ENCODE data around the gene GSN. TPM values are rescaled to one million over a fixed set of nuclear protein-coding genes. Genes with fewer than 3 reads are reported as not detected.

Gene GSN
- total RNA-seq, 1 donor from 2014 or later, result 72.1 TPM

DNA sequence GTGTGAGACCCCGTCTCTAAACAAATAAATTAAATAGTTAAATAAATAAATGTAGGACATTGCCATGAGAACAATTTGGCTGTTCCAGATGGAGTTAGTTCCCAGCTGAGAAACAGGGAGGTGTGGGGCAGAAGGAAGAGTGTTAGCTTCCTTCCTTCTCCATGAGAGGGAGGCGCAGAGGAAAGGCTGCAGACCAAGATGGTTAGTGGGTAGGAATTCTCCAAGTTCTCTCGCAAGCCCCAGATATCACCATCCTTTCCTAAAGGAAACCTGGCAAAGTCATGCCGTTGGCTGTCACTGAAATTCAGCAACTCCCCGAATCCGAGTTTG, 33.2 kb upstream of the GSN start:
- peaks cover 4% of the 10 kb centered on the region for H3K27me3 ChIP-seq
- H3K79me2 ChIP-seq (ENCODE audit: low read depth), result no peaks in the 10 kb centered on the region
- no peak overlapping the region for H3K27ac Mint-ChIP-seq
- peaks cover 13% of the 10 kb centered on the region for H3K4me1 Mint-ChIP-seq
- peaks cover 11% of the 10 kb centered on the region for H3K4me1 ChIP-seq
- no peak for DNase-seq (ENCODE audit: low spot score)
- H3K27me3 Mint-ChIP-seq (ENCODE audit: insufficient read depth, low read depth), result no peaks in the 10 kb centered on the region
- H3F3A ChIP-seq (ENCODE audit: low read depth), result peaks cover 3% of the 10 kb centered on the region
- H3K4me2 ChIP-seq, result no peak overlapping the region
- no peaks in the 10 kb centered on the region for H3K9me3 Mint-ChIP-seq
- no peaks in the 10 kb centered on the region for H3K36me3 ChIP-seq
- H3K4me3 Mint-ChIP-seq, result no peak overlapping the region
- TF ChIP-seq EZH2 (IDR thresholded peaks at IDR 0.05) (no peak), EZH2phosphoT487 (IDR thresholded peaks at IDR 0.05) (no peak)
- TF ChIP-seq, protein P1, sequence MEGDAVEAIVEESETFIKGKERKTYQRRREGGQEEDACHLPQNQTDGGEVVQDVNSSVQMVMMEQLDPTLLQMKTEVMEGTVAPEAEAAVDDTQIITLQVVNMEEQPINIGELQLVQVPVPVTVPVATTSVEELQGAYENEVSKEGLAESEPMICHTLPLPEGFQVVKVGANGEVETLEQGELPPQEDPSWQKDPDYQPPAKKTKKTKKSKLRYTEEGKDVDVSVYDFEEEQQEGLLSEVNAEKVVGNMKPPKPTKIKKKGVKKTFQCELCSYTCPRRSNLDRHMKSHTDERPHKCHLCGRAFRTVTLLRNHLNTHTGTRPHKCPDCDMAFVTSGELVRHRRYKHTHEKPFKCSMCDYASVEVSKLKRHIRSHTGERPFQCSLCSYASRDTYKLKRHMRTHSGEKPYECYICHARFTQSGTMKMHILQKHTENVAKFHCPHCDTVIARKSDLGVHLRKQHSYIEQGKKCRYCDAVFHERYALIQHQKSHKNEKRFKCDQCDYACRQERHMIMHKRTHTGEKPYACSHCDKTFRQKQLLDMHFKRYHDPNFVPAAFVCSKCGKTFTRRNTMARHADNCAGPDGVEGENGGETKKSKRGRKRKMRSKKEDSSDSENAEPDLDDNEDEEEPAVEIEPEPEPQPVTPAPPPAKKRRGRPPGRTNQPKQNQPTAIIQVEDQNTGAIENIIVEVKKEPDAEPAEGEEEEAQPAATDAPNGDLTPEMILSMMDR (IDR thresholded peaks at IDR 0.05), result no peak
- no peak overlapping the region for H3K4me3 ChIP-seq
- H3K9me3 ChIP-seq (ENCODE audit: low read depth), result no peaks in the 10 kb centered on the region
- H2AFZ ChIP-seq (replicated peaks), result no peak overlapping the region
- no peak overlapping the region for H3K9ac ChIP-seq
- H4K20me1 ChIP-seq (ENCODE audit: low read depth), result no peaks in the 10 kb centered on the region
- H3K36me3 Mint-ChIP-seq, result no peaks in the 10 kb centered on the region
- H3K27ac ChIP-seq, result no peak overlapping the region

DNA sequence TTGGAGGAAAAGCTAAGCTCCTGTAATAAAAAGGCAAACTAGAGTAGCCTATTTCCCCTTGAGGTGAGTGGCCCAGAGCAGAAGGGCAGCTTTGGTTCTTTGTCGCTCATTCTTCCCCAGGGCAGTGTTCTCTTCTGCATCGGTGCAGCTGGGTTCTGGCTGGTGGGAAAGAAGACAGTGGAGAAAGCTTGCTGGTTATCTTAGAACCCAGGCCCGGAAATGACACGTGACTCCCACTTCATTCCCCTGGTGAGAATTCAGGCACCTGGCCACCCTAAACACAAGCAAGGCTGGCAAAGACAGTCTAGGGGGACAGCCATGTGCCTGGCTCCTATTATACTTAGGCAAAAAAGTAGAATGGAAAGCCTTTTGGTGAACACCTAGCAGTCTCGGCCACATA, 32.5 kb upstream of the GSN start:
- H3K4me1 Mint-ChIP-seq, result peaks cover 10% of the 10 kb centered on the region
- no peaks in the 10 kb centered on the region for H3K9me3 ChIP-seq (ENCODE audit: low read depth)
- no peaks in the 10 kb centered on the region for H3K36me3 Mint-ChIP-seq
- no peak overlapping the region for H3K4me3 ChIP-seq
- H2AFZ ChIP-seq (replicated peaks), result no peak overlapping the region
- no peak overlapping the region for H3K4me3 Mint-ChIP-seq
- TF ChIP-seq EZH2 (IDR thresholded peaks at IDR 0.05), result no peak
- TF ChIP-seq, protein P1 (IDR thresholded peaks at IDR 0.05), result no peak
- TF ChIP-seq EZH2phosphoT487 (IDR thresholded peaks at IDR 0.05), result no peak
- no peaks in the 10 kb centered on the region for H3K27me3 Mint-ChIP-seq (ENCODE audit: insufficient read depth, low read depth)
- no peaks in the 10 kb centered on the region for H3K79me2 ChIP-seq (ENCODE audit: low read depth)
- H4K20me1 ChIP-seq (ENCODE audit: low read depth), result no peaks in the 10 kb centered on the region
- no peak overlapping the region for H3K9ac ChIP-seq
- no peak overlapping the region for H3K4me2 ChIP-seq
- H3K27me3 ChIP-seq, result peaks cover 4% of the 10 kb centered on the region
- H3K4me1 ChIP-seq, result peaks cover 14% of the 10 kb centered on the region
- H3K9me3 Mint-ChIP-seq, result no peaks in the 10 kb centered on the region
- no peak overlapping the region for H3K27ac ChIP-seq
- H3F3A ChIP-seq (ENCODE audit: low read depth), result peaks cover 3% of the 10 kb centered on the region
- no peak for DNase-seq (ENCODE audit: low spot score)
- no peak overlapping the region for H3K27ac Mint-ChIP-seq
- no peaks in the 10 kb centered on the region for H3K36me3 ChIP-seq

DNA sequence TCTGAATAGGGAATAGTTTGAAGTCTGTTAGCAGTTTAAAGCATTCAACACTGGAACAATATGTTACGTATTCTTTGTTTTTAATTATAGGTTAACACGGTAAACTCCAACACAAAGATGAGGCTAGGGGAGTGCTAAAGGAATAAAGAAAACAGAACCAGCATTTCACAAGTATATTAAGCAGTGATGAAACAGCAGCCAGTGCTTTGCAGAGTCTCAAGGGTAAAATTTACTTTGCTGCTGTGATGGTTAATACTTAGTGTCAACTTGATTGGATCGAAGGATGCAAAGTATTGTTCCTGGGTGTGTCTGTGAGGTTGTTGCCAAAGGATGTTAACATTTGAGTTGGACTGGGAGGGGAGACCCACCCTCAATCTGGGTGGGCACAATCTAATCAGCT, 30.0 kb upstream of the GSN start:
- H2AFZ ChIP-seq (replicated peaks), result no peak overlapping the region
- TF ChIP-seq, protein P1 (IDR thresholded peaks at IDR 0.05), result no peak
- TF ChIP-seq EZH2 (IDR thresholded peaks at IDR 0.05) (no peak), EZH2phosphoT487 (IDR thresholded peaks at IDR 0.05) (no peak)
- H3K4me1 ChIP-seq, result peaks cover 15% of the 10 kb centered on the region
- no peak for DNase-seq (ENCODE audit: low spot score)
- Mint-ChIP-seq H3K27me3 (ENCODE audit: insufficient read depth, low read depth) (no peaks in the 10 kb centered on the region), H3K36me3 (no peaks in the 10 kb centered on the region), H3K9me3 (no peaks in the 10 kb centered on the region), H3K27ac (no peak overlapping the region), H3K4me1 (peaks cover 15% of the 10 kb centered on the region), H3K4me3 (no peak overlapping the region)
- no peaks in the 10 kb centered on the region for H3F3A ChIP-seq (ENCODE audit: low read depth)
- H3K27me3 ChIP-seq, result peaks cover 4% of the 10 kb centered on the region
- H3K9ac ChIP-seq, result no peak overlapping the region
- H3K27ac ChIP-seq, result no peak overlapping the region
- H3K4me3 ChIP-seq, result no peak overlapping the region
- H4K20me1 ChIP-seq (ENCODE audit: low read depth), result no peaks in the 10 kb centered on the region
- H3K4me2 ChIP-seq, result no peak overlapping the region
- no peaks in the 10 kb centered on the region for H3K9me3 ChIP-seq (ENCODE audit: low read depth)
- no peaks in the 10 kb centered on the region for H3K36me3 ChIP-seq
- no peaks in the 10 kb centered on the region for H3K79me2 ChIP-seq (ENCODE audit: low read depth)

DNA sequence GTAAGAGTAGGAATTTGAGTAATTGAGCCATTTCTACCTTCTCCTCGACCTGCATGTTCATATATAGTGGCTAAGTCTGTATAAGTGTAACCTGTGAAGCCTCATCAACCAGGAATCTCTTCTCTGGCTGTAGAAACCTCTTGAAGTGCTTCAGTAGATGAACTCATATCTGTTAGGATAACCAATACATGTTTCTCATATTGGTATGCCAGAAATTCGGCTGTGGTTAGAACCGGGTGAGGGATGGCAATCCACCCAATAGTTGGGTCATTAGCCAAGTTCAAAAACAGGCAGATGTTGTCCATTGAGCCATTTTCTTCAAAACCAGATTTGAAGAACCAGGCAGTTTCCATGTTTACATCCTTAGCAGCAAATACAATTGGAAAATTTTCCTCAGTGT, 28.9 kb upstream of the GSN start:
- Mint-ChIP-seq H3K9me3 (peaks cover 3% of the 10 kb centered on the region), H3K36me3 (no peaks in the 10 kb centered on the region), H3K27me3 (ENCODE audit: insufficient read depth, low read depth) (no peaks in the 10 kb centered on the region), H3K4me1 (peaks cover 14% of the 10 kb centered on the region), H3K27ac (no peak overlapping the region), H3K4me3 (no peak overlapping the region)
- H3K27ac ChIP-seq, result no peak overlapping the region
- H3F3A ChIP-seq (ENCODE audit: low read depth), result no peaks in the 10 kb centered on the region
- H3K9ac ChIP-seq, result no peak overlapping the region
- TF ChIP-seq EZH2phosphoT487 (IDR thresholded peaks at IDR 0.05), result no peak
- TF ChIP-seq EZH2 (IDR thresholded peaks at IDR 0.05), result no peak
- TF ChIP-seq, protein P1 (IDR thresholded peaks at IDR 0.05), result no peak
- H3K9me3 ChIP-seq (ENCODE audit: low read depth), result peaks cover under 1% of the 10 kb centered on the region
- H3K4me1 ChIP-seq, result peaks cover 14% of the 10 kb centered on the region
- no peak overlapping the region for H2AFZ ChIP-seq (replicated peaks)
- H3K27me3 ChIP-seq, result peaks cover 4% of the 10 kb centered on the region
- no peak for DNase-seq (ENCODE audit: low spot score)
- no peaks in the 10 kb centered on the region for H3K36me3 ChIP-seq
- no peak overlapping the region for H3K4me2 ChIP-seq
- H4K20me1 ChIP-seq (ENCODE audit: low read depth), result no peaks in the 10 kb centered on the region
- H3K4me3 ChIP-seq, result no peak overlapping the region
- H3K79me2 ChIP-seq (ENCODE audit: low read depth), result no peaks in the 10 kb centered on the region

All from neural progenitor cell (in vitro differentiated cells).